Stomach (tissue), 4 donors: ENCODE results near the gene MAN1A1.
"Not testable (repeated sequence)": the region's sequence is repeated elsewhere in the genome, so short reads cannot be mapped to it uniquely, and the experiment has no call there.

Experiments
- POLR2A ChIP-seq, 4 donors: fragments of 450-650 bp; IDR thresholded peaks; one replicate each; pipeline ENCODE4 v1.6.1; 2016; ENCODE audit warnings: antibody characterized with exemption in 4 of 4, control low read depth in 2 of 4, mild to moderate bottlenecking in 1 of 4, moderate library complexity in 1 of 4
- POLR2AphosphoS5 ChIP-seq, 3 donors: sonication (generic); formaldehyde crosslinking; IDR thresholded peaks; one replicate each; pipeline ENCODE4 v1.6.1; 2016; ENCODE audit warnings: antibody characterized with exemption in 3 of 3
- TF ChIP-seq, protein P1 (sequence below), 7 experiments: fragments of 450-650 bp in 4 of 7; fragments of 200-600 bp in 3 of 7; sonication (generic) in 3 of 7; IDR thresholded peaks; one replicate each; pipeline ENCODE4 v1.5.1; 2016 to 2019; ENCODE audit warnings: antibody characterized with exemption in 7 of 7, control low read depth in 2 of 7, mild to moderate bottlenecking in 1 of 7

DNA sequence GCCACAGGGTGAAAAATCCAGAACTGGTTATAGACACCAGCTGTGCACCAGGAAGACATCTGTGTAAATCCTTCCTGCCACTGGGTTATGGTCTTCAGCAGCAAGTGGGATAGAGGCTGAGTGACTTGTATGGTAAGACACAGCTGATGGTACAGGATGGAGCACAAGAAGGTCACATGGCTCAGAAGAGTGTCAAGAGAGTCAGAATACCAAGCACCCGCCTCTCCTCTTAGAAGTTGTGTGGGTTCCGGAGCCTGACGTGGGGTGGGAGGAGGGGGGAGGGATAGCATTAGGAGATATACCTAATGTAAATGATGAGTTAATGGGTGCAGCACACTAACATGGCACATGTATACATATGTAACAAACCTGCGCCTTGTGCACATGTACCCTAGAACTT, 193.5 kb downstream of the MAN1A1 start:
- TF ChIP-seq, protein P1, sequence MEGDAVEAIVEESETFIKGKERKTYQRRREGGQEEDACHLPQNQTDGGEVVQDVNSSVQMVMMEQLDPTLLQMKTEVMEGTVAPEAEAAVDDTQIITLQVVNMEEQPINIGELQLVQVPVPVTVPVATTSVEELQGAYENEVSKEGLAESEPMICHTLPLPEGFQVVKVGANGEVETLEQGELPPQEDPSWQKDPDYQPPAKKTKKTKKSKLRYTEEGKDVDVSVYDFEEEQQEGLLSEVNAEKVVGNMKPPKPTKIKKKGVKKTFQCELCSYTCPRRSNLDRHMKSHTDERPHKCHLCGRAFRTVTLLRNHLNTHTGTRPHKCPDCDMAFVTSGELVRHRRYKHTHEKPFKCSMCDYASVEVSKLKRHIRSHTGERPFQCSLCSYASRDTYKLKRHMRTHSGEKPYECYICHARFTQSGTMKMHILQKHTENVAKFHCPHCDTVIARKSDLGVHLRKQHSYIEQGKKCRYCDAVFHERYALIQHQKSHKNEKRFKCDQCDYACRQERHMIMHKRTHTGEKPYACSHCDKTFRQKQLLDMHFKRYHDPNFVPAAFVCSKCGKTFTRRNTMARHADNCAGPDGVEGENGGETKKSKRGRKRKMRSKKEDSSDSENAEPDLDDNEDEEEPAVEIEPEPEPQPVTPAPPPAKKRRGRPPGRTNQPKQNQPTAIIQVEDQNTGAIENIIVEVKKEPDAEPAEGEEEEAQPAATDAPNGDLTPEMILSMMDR (IDR thresholded peaks at IDR 0.05), result not testable (repeated sequence)
- TF ChIP-seq POLR2AphosphoS5, POLR2A (IDR thresholded peaks at IDR 0.05): not testable (repeated sequence)
